GM18526 (cell line): ENCODE results near the gene NRN1.

Source experiments
- POLR2A ChIP-seq: IDR thresholded peaks from 3 replicates; pipeline ENCODE4 v1.6.1; 2011; ENCODE audit not compliant: insufficient read length; ENCODE audit errors: extremely low read depth

NRN1 gene

GRCh38 chr6:6005051-6006005, 1.4 kb downstream of the NRN1 start:
- no peak for TF ChIP-seq POLR2A

DNA sequence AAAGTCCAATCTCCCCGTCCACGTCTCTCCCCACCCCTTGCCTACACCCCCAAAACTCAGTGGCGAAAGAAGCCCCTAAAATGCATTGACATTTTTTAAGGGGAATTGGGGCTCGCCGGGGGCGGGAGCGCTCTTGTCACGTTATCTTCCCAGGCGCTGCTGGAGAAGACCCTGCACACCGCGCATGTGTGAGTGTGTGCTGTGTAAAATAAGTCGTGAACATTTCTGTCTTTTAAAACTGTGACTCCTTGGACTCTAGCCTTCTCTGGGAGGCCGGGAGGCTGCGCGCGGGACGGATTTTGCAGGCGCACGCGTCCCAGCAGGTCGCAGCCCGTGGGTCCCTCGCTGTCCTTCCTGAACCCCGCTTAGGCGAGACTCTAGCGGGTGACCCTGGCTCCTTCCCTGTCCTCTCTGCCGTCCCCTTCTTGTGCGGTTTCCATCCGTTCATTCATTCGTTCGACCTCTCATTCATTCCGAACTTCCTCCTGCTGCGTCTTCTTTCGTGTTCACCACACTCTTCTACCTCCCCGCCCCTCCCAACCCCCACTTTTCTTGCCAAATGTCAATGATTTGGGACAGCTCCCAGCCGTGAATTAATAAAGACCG, 2.2 kb downstream of the NRN1 start:
- TF ChIP-seq POLR2A: no peak

- TF ChIP-seq POLR2A: no peak
Measured at GRCh38 chr6:6003621-6004366, 2.9 kb downstream of the NRN1 start.

DNA sequence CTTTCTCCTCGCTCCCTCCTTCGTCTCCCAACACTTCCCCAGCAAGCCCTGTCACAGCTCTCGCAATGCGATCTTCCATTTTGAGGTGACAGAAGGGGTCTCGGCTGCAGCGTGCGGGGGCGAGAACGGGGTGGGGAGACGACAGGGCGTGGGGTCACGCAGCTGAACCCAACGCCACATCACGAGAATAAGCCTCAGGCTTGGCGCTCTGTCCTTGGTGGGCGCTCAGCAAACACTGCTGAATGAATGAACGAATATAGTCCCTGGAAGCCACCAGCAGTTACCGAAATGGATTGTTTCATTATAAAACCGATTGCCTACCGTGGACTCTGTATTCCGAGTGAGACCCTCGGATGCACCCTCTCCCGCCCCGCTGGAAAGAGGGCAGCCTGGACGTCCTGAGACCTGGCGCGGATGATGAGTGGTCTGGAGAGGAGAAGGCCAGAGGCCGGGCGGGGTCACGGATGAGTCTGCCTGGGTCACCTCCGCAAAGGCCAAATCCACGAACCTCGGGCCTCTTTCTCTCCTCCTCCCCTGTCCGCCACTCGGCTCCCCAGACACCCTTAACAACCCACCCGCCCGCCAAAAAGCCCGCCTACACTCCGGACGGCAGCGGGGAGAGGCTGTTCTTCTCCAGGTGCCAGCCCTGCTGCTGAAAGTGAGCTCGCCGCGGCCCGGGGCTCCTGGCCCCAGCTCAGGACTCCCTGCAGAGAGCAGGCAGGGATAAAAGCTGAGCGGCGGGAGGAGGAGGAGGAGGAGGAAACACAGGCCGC, 3.7 kb downstream of the NRN1 start:
- no peak for TF ChIP-seq POLR2A

DNA sequence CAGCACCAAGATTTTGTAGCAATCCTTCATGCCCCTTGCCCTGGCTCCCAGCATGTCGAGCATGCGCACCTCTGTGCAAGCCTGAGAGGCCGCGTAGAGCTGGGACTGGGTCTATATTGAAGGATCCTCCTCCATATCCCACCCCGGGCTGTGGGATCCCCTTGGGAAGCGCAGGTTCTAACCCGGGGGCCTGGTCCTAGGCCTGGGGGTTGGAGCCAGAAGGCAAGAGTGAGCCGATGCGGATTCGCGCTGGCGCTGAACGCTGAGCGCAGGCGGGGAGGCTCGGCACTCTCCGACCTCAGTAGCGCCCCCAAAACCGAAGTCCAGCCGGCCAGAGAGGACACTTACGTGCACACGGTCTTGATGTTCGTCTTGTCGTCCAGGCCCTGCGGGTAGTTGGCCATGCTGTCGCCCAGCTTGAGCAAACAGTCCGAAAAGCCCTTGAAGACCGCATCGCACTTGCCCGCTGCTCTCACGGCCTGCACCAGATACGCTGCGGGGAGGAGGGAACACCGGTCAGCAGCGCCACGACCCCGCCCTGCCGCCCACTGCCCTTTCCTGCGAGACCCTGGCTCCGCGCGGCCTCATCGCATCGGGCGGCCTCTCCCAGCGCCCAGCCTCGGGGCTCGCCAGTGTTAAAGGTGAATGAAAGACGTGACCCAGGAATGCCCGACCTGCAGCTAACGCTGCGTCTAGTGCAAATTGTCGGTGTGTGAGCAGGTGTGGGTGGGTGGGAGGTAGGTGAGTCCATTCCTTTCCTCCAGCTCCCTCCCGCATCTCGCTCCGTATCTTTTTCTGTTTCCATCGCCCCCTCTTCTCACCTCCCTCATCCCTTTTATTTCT, 4.5 kb downstream of the NRN1 start:
- TF ChIP-seq POLR2A: no peak

DNA sequence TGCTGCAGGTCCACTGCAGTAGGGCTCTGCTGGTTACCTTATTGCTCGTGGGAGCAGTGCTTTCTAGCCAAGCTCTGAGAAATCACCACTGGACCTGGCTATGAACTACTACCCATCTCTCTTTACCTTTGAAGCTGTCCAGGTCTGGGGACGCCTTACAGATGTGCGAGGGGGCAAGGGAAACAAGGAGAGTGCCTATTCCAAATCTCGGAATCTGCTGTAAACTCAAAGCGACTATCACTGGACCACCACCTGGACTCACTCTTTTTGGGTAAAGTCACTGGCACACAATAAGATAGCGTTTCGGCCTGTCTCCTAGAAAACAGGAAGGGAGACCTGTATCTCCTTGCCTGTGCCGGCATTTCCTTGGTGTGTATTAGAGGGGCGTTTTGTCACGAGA, 5.3 kb downstream of the NRN1 start:
- TF ChIP-seq POLR2A: no peak

DNA sequence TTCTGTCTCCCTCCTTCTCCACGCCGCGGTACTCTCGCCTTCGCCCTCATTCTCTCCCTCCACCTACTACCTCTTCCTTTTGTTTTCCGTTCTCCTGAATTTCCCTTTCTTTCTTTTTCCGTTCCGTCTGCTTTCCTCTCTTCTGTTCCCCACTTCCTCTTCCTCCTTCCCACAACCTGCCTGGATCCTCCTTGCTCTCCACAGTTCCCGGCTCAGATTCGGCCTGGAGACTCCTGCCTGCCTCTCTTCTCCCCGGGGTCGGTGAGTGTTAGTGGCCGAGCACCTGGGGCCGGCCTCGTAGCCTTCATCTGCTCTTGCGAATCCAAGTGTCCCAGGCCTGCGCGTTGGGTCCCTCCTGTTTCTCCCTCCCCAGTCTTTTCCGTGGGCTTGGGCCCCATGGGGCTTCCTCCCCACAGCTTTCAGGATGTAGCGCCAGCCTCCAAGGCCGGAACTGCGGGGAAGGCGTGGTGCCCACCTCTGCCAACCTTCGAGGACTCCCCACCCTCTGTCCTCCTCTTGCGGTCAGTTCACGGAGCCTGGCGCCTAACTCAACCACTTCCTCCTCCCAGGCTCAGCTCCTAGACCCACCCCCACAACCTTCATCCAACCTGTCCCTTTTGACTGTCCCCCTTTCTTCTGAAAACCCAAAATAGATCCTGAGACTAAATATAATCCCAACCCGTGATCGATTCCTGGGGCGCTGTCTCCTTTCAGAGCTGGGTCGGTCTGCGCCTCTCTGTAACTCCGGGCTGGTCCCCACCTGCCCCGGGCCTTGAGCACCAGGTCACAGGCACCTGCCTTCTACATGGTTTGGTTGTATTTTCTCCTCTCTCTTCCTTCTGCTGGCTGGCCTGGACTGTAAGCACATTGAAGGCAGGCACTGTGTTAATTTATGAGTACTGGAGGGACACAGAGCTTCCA, 6.8 kb downstream of the NRN1 start:
- no peak for TF ChIP-seq POLR2A

- TF ChIP-seq POLR2A: no peak
Measured at GRCh38 chr6:5998711-5999687, 7.7 kb downstream of the NRN1 start.

- no peak for TF ChIP-seq POLR2A
Measured at GRCh38 chr6:5998236-5998635, 8.5 kb downstream of the NRN1 start.

DNA sequence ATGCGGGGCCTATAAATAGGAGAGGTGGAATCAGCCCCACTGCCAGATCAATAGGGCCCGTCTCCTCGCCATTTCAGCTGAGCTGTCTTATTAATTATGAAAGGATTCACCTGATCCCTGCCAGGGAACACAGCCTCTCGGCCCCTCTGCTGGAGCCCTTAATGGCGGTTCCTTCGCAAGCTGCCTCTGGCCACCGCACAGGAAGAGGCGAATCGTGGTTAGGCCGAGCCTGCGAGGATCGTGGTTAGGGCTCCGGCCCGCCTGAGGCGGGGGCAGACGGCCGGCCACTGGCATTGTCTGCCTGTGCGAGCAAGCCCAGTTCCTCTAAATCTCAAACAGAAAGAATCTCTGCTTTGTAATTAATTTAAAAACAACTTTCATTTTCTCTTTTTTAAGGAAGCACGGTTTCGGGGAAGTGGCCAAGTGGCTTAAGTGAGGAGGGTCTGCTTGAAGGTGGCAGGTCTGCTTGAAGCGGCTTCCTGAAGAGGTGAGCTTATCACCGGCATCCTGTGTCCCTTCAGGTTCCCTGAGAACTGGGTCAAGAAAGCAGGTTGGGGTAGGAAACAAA, 9.2 kb downstream of the NRN1 start:
- TF ChIP-seq POLR2A: no peak

- no peak for TF ChIP-seq POLR2A
Measured at GRCh38 chr6:5996714-5997419, 9.9 kb downstream of the NRN1 start.
